GM23338 (cell line): Measurements from ENCODE around the gene C1orf174. TPM values are rescaled to one million over a fixed set of nuclear protein-coding genes. Genes with fewer than 3 reads are reported as not detected.

Experiments used
- ATAC-seq: fragments of 200-7000 bp; cut with Tn5 transposase; 3 replicates; pipeline ENCODE4 v1.9.1; 2020
- DNase-seq: peaks from one replicate; pipeline ENCODE4 v3.0.0-alpha.2; 2015; ENCODE audit warnings: low spot score
- H2AFZ ChIP-seq: fragments of 200-600 bp; sonication (generic); 2 replicates; pipeline ENCODE4 v1.8.0; 2016; ENCODE audit warnings: antibody characterized with exemption, mild to moderate bottlenecking, moderate library complexity
- H3F3A ChIP-seq: fragments of 200-600 bp; sonication (generic); replicated peaks from 2 replicates; pipeline ENCODE4 v1.8.0; 2017; ENCODE audit warnings: antibody characterized with exemption, mixed run types, low read depth
- H3K27ac ChIP-seq: fragments of 200-600 bp; sonication (generic); 2 replicates; pipeline ENCODE4 v1.6.1; 2016; ENCODE audit warnings: low read depth
- H3K27me3 ChIP-seq: fragments of 200-600 bp; sonication (generic); 2 replicates; pipeline ENCODE4 v1.8.0; 2016; ENCODE audit warnings: mild to moderate bottlenecking, mixed run types, moderate library complexity; ENCODE audit not compliant: insufficient read depth
- H3K36me3 ChIP-seq: fragments of 200-600 bp; sonication (generic); 2 replicates; pipeline ENCODE4 v1.8.0; 2016; ENCODE audit warnings: mild to moderate bottlenecking; ENCODE audit not compliant: insufficient read depth
- H3K4me1 ChIP-seq: fragments of 200-600 bp; sonication (generic); 2 replicates; pipeline ENCODE4 v1.8.0; 2016; ENCODE audit warnings: mild to moderate bottlenecking, moderate library complexity; ENCODE audit not compliant: insufficient read depth
- H3K4me2 ChIP-seq: fragments of 200-600 bp; sonication (generic); 2 replicates; pipeline ENCODE4 v1.7.1; 2017; ENCODE audit warnings: mixed run types
- H3K4me3 ChIP-seq: fragments of 200-600 bp; sonication (generic); 2 replicates; pipeline ENCODE4 v1.6.1; 2016; ENCODE audit warnings: mixed run types
- H3K79me2 ChIP-seq: fragments of 200-600 bp; sonication (generic); replicated peaks from 2 replicates; pipeline ENCODE4 v1.8.0; 2017; ENCODE audit warnings: mild to moderate bottlenecking; ENCODE audit not compliant: insufficient read depth
- H3K9me2 ChIP-seq: fragments of 200-600 bp; sonication (generic); 2 replicates; pipeline ENCODE4 v1.8.0; 2017; ENCODE audit not compliant: insufficient read depth
- H4K20me1 ChIP-seq: fragments of 200-600 bp; sonication (generic); replicated peaks from 2 replicates; pipeline ENCODE4 v1.8.0; 2017; ENCODE audit warnings: mild to moderate bottlenecking; ENCODE audit not compliant: insufficient read depth
- H3K27ac Mint-ChIP-seq: 2 replicates; pipeline ENCODE4 v1.8.0; 2020; ENCODE audit warnings: inconsistent platforms, mild to moderate bottlenecking, moderate library complexity, mixed read lengths
- H3K27me3 Mint-ChIP-seq: 3 replicates; pipeline ENCODE4 v1.8.0; 2022; ENCODE audit warnings: low read depth, mild to moderate bottlenecking, moderate library complexity, mixed read lengths, inconsistent platforms; ENCODE audit not compliant: insufficient read depth, poor library complexity
- H3K36me3 Mint-ChIP-seq: 3 replicates; pipeline ENCODE4 v1.8.0; 2021; ENCODE audit warnings: low read depth, mild to moderate bottlenecking, inconsistent platforms, moderate library complexity, mixed read lengths
- H3K4me1 Mint-ChIP-seq: 3 replicates; pipeline ENCODE4 v1.8.0; 2020; ENCODE audit warnings: mild to moderate bottlenecking, inconsistent platforms, mixed read lengths
- H3K4me3 Mint-ChIP-seq: 3 replicates; pipeline ENCODE4 v1.8.0; 2021; ENCODE audit warnings: moderate library complexity, mild to moderate bottlenecking, inconsistent platforms, mixed read lengths
- H3K9me3 Mint-ChIP-seq: 3 replicates; pipeline ENCODE4 v1.8.0; 2020; ENCODE audit warnings: moderate library complexity, mild to moderate bottlenecking, inconsistent platforms, mixed read lengths
- CREB1 ChIP-seq: fragments of 250-450 bp; sonication (Bioruptor Pico); IDR thresholded peaks from 2 replicates; pipeline ENCODE4 v1.5.0; 2020; ENCODE audit warnings: low read depth, mild to moderate bottlenecking, moderate library complexity
- ETS1 ChIP-seq: IDR thresholded peaks from 2 replicates; pipeline ENCODE4 v1.6.1; 2016; ENCODE audit warnings: antibody characterized with exemption
- EZH2 ChIP-seq: fragments of 200-600 bp; sonication (generic); IDR thresholded peaks from one replicate; pipeline ENCODE4 v1.8.0; 2017; ENCODE audit warnings: antibody characterized with exemption, mild to moderate bottlenecking, low read depth; ENCODE audit not compliant: unreplicated experiment
- EZH2phosphoT487 ChIP-seq: fragments of 200-600 bp; sonication (generic); IDR thresholded peaks from one replicate; pipeline ENCODE4 v1.8.1; 2018; ENCODE audit warnings: antibody characterized with exemption; ENCODE audit not compliant: unreplicated experiment
- STAT1 ChIP-seq: IDR thresholded peaks from one replicate; pipeline ENCODE4 v1.6.1; 2016; ENCODE audit warnings: antibody characterized with exemption; ENCODE audit not compliant: unreplicated experiment
- ZNF331 ChIP-seq: fragments of 250-450 bp; sonication (Bioruptor Pico); IDR thresholded peaks from 2 replicates; pipeline ENCODE4 v1.5.0; 2020; ENCODE audit warnings: low read depth, mild to moderate bottlenecking, moderate library complexity
- ZNF462 ChIP-seq: fragments of 250-450 bp; sonication (Bioruptor Pico); IDR thresholded peaks from 2 replicates; pipeline ENCODE4 v1.5.0; 2020; ENCODE audit warnings: mild to moderate bottlenecking, moderate library complexity
- polyA plus RNA-seq: library from polyadenylated mRNA; unstranded; fragments of >200 nt; fragmentation: Nextera tagmentation; extraction: Ambion mirVana; gene quantifications from 2 replicates; pipeline ENCODE4 v1.2.1, GENCODE V29; 2016
- total RNA-seq: library from RNA; depleted of rRNA; stranded (reverse); fragments of >200 nt; shearing (Covaris generic); gene quantifications from 2 replicates; pipeline ENCODE4 v1.2.3, GENCODE V29; 2014

The C1orf174 gene
- total and polyA plus RNA-seq, 2 experiments from 2014 or later, result 28.5 to 28.7 TPM

GRCh38 chr1:3919706-3920105, 19.6 kb upstream of the C1orf174 start:
- Mint-ChIP-seq H3K36me3 (peaks cover 3% of the 10 kb centered on the region; the same call in 2 of the 3 replicates), H3K4me3 (no peak overlapping the region), H3K9me3 (peaks cover 52% of the 10 kb centered on the region), H3K4me1 (no peaks in the 10 kb centered on the region; the same call in 2 of the 3 replicates), H3K27me3 (peaks cover 4% of the 10 kb centered on the region), H3K27ac (no peak overlapping the region)
- no peaks in the 10 kb centered on the region for H3K27me3 ChIP-seq
- H3K9me2 ChIP-seq, result no peaks in the 10 kb centered on the region
- no peaks in the 10 kb centered on the region for H4K20me1 ChIP-seq
- H3F3A ChIP-seq, result no peaks in the 10 kb centered on the region
- no peak overlapping the region for H3K27ac ChIP-seq
- no peaks in the 10 kb centered on the region for H3K36me3 ChIP-seq
- no peak overlapping the region for H3K4me3 ChIP-seq
- DNase-seq (no peak), ATAC-seq (no peak)
- H2AFZ ChIP-seq, result no peak overlapping the region
- no peaks in the 10 kb centered on the region for H3K79me2 ChIP-seq
- TF ChIP-seq EZH2 (no peak), ZNF331 (CRISPR knock-in tag) (no peak), EZH2phosphoT487 (no peak), CREB1 (CRISPR knock-in tag) (no peak), ZNF462 (CRISPR knock-in tag) (no peak), STAT1 (no peak), ETS1 (no peak)
- H3K4me1 ChIP-seq, result no peaks in the 10 kb centered on the region
- H3K4me2 ChIP-seq, result no peak overlapping the region
